VCaP (cell line): ENCODE data around the gene CIPC.

Experiments
- H3K27ac ChIP-seq: fragments of 450-650 bp; 2 replicates; pipeline ENCODE4 v1.5.1; 2017
- CTCF ChIP-seq: fragments of 450-650 bp; conservative IDR thresholded peaks from 2 replicates; pipeline ENCODE4 v1.5.1; 2017; ENCODE audit warnings: mild to moderate bottlenecking, moderate library complexity

CIPC gene

DNA sequence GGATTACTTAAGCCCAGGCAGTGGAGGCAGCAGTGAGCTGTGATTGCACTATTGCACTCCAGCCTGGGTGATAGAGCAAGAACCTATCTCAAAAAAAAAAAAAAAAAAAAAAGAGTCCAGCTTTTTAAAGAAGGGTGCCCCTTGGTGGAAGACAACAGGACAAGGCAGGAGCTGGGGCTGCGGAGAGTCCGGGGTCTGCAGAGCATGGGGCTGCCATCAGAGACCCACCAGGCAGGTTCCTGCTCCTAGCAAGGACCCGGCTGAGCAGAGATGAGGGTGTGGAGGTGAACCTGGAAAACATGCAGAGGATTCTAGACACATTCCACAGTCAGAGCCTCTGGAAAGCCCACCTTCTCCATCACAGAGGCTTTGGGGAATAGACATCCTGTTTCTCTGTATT lies 21.0 kb upstream of the CIPC start:
- TF ChIP-seq CTCF: no peak
- H3K27ac ChIP-seq: no peak overlapping the region

GRCh38 chr14:77082356-77082755 lies 15.7 kb upstream of the CIPC start:
- no peak for TF ChIP-seq CTCF
- no peak overlapping the region for H3K27ac ChIP-seq

DNA sequence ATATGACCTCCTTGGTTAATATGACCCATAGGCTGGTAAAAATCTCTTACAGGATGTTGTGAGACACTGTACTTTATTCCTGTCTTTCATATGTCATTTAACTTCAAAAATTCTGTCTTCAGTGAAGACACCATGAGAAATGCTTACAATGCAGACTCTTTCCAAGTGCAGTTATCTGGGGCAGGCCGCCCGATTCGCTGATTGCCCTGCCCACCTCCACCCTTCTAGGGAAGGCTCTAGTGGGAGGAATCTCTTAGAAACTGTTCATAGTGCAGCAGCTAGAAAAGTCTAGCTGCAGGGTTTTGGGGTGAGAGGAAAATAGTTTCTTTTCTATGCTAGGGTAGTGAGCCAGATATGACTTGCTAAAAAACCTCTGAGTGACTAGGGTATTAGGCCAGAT lies 15.0 kb upstream of the CIPC start:
- no peak overlapping the region for H3K27ac ChIP-seq
- TF ChIP-seq CTCF: no peak

- H3K27ac ChIP-seq: no peak overlapping the region
- no peak for TF ChIP-seq CTCF
Observed at GRCh38 chr14:77084985-77085384, 13.1 kb upstream of the CIPC start.

DNA sequence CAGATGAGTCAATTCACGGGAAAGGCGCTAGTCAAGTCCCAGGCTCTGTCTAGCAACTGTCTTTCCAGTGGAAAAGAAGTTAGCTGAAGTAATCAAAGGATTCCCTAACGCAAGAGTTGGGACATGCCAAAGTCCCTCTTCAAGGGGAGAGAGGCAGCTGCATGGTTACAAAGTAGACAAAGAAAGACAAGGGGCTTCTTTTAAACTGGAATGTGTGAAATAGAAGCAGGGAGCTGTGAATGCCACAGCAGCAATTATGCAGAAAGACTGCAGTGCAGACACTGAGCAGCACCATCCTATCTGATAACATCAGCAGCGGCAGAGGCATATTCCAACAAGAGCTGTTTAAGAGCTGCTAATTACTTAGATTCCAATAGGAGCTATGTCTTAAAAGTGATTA lies 12.5 kb upstream of the CIPC start:
- TF ChIP-seq CTCF: no peak
- H3K27ac ChIP-seq: no peak overlapping the region

- no peak for TF ChIP-seq CTCF
- no peak overlapping the region for H3K27ac ChIP-seq
Observed at GRCh38 chr14:77086017-77086727, 11.9 kb upstream of the CIPC start.

DNA sequence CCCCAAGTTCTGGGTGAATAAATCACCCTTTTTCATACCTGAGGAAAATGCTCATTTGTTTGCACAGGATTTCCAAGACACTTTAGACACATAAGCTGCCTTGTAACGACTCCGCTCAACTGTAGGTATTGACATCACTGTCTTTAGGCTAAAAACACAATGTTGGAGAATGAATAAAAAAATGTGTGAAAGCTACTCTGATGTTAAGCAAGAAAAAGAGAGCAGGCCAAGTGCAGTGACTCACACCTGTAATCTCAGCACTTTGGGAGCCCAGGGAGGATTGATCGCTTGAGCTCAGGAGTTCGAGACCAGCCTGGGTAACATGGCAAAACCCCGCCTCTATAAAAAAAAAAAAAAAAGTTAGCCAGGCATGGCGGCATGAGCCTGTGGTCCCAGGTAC lies 11.1 kb upstream of the CIPC start:
- no peak for TF ChIP-seq CTCF
- H3K27ac ChIP-seq: peak overlapping the region; percentile 88
